ENCODE measurements around the gene N4BP2L1. TPM values are rescaled to one million over a fixed set of nuclear protein-coding genes. Genes with fewer than 3 reads are reported as not detected.
A peak's percentile ranks its signal among the peaks of the same experiment; 100 is the strongest.

N4BP2L1 gene
- total RNA-seq, 1 donor from 2014 or later: 25.3 TPM

DNA sequence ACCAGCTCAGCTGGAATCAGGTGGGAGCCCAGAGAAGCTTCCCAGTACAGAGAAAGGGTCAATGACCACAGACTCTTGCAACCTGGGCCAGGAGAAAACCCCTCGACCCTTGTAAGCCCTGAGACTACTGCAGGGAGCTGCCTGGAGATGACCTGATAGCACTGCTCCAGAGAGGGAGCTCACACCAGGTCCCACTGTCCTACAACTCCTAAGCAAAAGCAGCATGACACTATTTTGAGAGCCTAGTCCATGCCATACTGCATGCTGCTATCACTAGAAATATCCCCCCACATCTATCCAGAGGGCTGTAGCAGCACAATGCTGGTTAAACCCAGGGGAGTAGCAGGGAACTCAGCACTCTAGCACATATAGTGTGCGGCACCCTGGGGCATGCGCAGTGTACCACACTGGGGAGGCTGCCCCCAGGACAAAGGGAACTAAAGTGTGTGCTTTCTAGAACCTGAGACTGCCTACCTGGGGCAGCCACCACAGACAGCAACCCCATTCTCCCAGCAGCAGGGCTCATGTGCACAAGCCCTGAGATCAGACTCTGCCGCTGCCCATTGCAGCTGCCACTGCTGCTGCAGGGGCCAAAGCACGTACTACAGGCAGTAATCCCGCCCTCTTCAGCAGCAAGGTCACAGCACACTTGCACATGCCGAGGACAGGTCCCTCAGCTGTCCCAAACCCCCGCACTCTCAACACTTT, 27.1 kb upstream of the N4BP2L1 start:
- TF ChIP-seq, protein P1, sequence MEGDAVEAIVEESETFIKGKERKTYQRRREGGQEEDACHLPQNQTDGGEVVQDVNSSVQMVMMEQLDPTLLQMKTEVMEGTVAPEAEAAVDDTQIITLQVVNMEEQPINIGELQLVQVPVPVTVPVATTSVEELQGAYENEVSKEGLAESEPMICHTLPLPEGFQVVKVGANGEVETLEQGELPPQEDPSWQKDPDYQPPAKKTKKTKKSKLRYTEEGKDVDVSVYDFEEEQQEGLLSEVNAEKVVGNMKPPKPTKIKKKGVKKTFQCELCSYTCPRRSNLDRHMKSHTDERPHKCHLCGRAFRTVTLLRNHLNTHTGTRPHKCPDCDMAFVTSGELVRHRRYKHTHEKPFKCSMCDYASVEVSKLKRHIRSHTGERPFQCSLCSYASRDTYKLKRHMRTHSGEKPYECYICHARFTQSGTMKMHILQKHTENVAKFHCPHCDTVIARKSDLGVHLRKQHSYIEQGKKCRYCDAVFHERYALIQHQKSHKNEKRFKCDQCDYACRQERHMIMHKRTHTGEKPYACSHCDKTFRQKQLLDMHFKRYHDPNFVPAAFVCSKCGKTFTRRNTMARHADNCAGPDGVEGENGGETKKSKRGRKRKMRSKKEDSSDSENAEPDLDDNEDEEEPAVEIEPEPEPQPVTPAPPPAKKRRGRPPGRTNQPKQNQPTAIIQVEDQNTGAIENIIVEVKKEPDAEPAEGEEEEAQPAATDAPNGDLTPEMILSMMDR (IDR thresholded peaks at IDR 0.05): no peak
- intact Hi-C loops (cut with DNase I): no loop called here
- Histone ChIP-seq H3K27me3 (no peaks in the 10 kb centered on the region), H3K27ac (no peak overlapping the region), H3K9me3 (peaks cover 8% of the 10 kb centered on the region), H3K4me3 (no peak overlapping the region), H3K36me3 (no peaks in the 10 kb centered on the region), H3K4me1 (no peaks in the 10 kb centered on the region)
- DNase-seq (no peak), ATAC-seq (peak; percentile 25)

DNA sequence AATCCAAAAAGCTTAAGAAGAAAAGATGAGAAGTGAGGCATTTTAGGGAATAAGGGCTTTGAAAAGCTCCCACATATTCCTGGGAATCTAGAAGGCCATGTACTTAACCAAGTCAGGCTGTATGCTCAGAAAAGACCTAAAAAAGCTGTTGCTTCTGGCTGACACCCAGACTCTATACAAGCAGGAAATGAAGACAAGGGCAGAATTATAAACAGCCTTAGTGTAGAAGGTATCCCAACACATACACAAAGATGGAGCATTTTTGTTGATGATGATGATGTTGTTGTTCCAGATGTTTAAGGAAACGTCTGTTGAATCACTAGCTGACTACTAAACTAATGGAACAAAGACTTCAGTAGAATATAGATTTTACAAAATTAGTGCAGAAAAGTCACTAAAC, 26.1 kb upstream of the N4BP2L1 start:
- peaks cover 8% of the 10 kb centered on the region for H3K9me3 ChIP-seq
- TF ChIP-seq, protein P1 (IDR thresholded peaks at IDR 0.05): no peak
- H3K27ac ChIP-seq: no peak overlapping the region
- ATAC-seq: no peak
- intact Hi-C loops (cut with DNase I): no loop called here
- no peaks in the 10 kb centered on the region for H3K36me3 ChIP-seq
- H3K4me3 ChIP-seq: no peak overlapping the region
- no peak for DNase-seq
- H3K27me3 ChIP-seq: no peaks in the 10 kb centered on the region
- no peaks in the 10 kb centered on the region for H3K4me1 ChIP-seq

DNA sequence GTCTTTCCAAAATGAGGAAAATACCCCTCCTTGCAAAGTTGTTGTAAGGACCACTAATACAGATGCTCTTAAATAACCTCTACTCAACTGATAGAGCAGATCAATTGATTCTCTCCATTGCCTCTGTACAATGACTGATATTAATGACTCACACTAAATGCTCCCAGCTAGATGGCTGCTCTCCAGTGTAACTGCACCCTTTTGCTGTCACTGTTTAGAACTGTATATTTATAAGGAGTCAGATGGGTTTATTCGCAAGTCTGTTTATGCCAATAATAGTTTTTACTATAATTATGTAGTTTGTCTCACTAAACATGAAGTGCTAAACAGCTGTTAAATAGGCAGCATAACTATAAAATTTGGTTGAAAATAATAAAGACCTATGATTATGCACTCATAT, 21.0 kb upstream of the N4BP2L1 start:
- ATAC-seq: no peak
- intact Hi-C loops (cut with DNase I): no loop called here
- DNase-seq: no peak
- H3K36me3 ChIP-seq: no peaks in the 10 kb centered on the region
- H3K9me3 ChIP-seq: no peaks in the 10 kb centered on the region
- TF ChIP-seq, protein P1 (IDR thresholded peaks at IDR 0.05): no peak
- H3K27ac ChIP-seq: no peak overlapping the region
- no peaks in the 10 kb centered on the region for H3K27me3 ChIP-seq
- peaks cover 6% of the 10 kb centered on the region for H3K4me1 ChIP-seq
- H3K4me3 ChIP-seq: no peak overlapping the region

DNA sequence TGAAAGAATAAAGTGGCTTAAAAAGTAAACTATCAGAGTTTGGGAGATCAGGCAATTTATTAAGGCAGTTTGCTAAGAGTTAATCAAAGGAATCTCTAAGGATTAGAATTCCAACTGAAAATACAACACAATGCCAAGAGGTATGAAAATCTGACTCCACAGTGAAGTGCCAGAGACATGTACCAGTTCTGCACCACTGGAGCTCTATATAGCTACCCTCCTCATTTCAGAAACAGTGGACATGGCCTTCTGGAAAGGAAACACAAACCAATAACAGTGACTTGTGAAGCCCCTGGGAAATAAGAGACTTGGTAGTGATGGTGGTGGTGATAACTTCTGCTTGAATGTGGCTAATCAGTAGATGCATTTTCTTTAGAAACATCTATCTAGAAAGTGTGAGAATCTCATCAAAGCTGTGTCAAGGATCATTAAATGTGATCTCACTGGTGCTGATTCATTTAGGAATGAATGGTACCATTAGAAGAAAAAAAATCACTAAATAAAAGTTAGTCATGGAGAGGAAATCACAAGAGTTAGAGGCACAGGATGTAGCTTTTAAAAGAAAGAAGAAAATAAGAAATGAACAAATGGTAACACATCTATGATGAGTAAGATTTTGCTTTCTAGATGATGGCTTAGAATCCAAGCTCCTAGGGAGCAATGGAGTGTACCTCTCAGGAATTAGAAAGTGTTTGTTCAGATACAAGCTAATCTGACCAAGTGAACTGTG, 20.1 kb upstream of the N4BP2L1 start:
- Histone ChIP-seq H3K27me3 (no peaks in the 10 kb centered on the region), H3K36me3 (peaks cover 5% of the 10 kb centered on the region), H3K4me3 (no peak overlapping the region), H3K4me1 (peaks cover 6% of the 10 kb centered on the region), H3K9me3 (no peaks in the 10 kb centered on the region), H3K27ac (no peak overlapping the region)
- intact Hi-C loops (cut with DNase I): no loop called here
- DNase-seq (no peak), ATAC-seq (no peak)
- TF ChIP-seq, protein P1 (IDR thresholded peaks at IDR 0.05): no peak

DNA sequence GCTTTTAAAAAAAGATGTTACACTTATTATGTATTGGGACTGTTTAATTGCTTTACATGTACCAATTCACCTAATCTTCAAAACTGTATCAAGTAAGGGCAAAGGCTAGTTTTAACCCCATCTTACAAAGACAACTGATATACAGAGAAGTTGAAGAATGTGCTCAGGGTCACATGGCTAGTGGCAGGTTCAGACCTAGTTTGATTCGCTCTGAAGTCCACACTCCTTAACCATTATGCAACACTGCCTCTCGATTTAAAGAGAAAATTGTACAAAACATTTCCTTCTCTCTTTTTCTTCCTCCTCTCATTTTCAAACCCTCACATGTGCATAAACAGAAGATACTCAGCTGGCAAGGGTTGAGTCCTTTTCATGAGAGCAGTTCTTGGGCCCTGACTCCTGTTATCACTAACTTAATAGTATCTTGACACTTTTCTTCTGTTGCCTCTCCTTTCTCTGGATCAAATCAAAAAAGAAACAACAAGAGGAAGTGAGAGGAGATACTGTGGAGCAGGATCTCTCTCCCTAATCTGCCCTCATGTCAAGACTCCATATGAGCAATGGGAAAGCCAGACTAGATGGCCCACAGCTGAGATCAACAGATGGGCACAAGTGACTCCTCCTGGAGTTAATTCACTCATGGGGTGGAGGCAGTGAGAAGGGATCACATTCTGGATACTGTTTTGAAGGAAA, 19.0 kb upstream of the N4BP2L1 start:
- H3K36me3 ChIP-seq: peaks cover 5% of the 10 kb centered on the region
- peak; percentile 41 for ATAC-seq
- H3K27ac ChIP-seq: no peak overlapping the region
- intact Hi-C loops (cut with DNase I): no loop called here
- peaks cover 6% of the 10 kb centered on the region for H3K4me1 ChIP-seq
- DNase-seq: no peak
- H3K9me3 ChIP-seq: no peaks in the 10 kb centered on the region
- H3K27me3 ChIP-seq: no peaks in the 10 kb centered on the region
- H3K4me3 ChIP-seq: no peak overlapping the region
- TF ChIP-seq, protein P1 (IDR thresholded peaks at IDR 0.05): no peak

Data from upper lobe of right lung (tissue), 1 donor.